A549 (cell line): ENCODE results near the gene SCYL3. TPM values are rescaled to one million over a fixed set of nuclear protein-coding genes. Genes with fewer than 3 reads are reported as not detected.

Experiments
- ATAC-seq, 2 experiments: fragments of 200-7000 bp in 1 of 2; fragments of >200 bp in 1 of 2; cut with Nextera tagmentation in 1 of 2; cut with Tn5 transposase in 1 of 2; 3 replicates each; pipeline versions ENCODE4 v1.8.0 to v1.9.1; 2018 to 2020; ENCODE audit warnings: mild to moderate bottlenecking in 1 of 2, moderate library complexity in 1 of 2
- CTCF ChIA-PET: fragments of 300-600 bp; sonication (Branson Sonifier 250); formaldehyde crosslinking; extraction: SDS; loops from one replicate; lab custom pipeline; 2021; ENCODE audit warnings: antibody characterized with exemption, inconsistent platforms; lab: Yijun Ruan, JAX
- POLR2A ChIA-PET: fragments of 350-600 bp; formaldehyde crosslinking; extraction: SDS; loops from one replicate; lab custom pipeline; 2021; ENCODE audit warnings: antibody characterized with exemption, inconsistent platforms; lab: Yijun Ruan, JAX
- DNase-seq, 2 experiments: peaks; one replicate each; pipeline versions ENCODE4 v3.0.0 to v3.0.0-alpha.2; 2011 to 2016; ENCODE audit warnings: low read depth in 1 of 2, low spot score in 1 of 2
- FAIRE-seq: peaks from 2 replicates; lab custom pipeline; 2011; peaks lifted over from hg19 to GRCh38; lab: Jason Lieb, UNC
- H3K27ac ChIP-seq, 2 experiments: fragments of >200 bp; sonication (Bioruptor Twin); formaldehyde crosslinking; 3 replicates each; pipeline ENCODE4 v1.5.1; 2016 to 2017
- H3K4me1 ChIP-seq: fragments of >200 bp; sonication (Bioruptor Twin); formaldehyde crosslinking; 3 replicates; pipeline ENCODE4 v1.6.1; 2016
- H3K4me2 ChIP-seq: fragments of >200 bp; sonication (Bioruptor Twin); formaldehyde crosslinking; 3 replicates; pipeline ENCODE4 v1.6.1; 2016
- H3K4me3 ChIP-seq: fragments of >200 bp; sonication (Bioruptor Twin); formaldehyde crosslinking; 3 replicates; pipeline ENCODE4 v1.5.1; 2016
- H3K9me3 ChIP-seq: fragments of >200 bp; sonication (Bioruptor Twin); formaldehyde crosslinking; 3 replicates; pipeline ENCODE4 v1.6.1; 2016
- CBX8 ChIP-seq: fragments of 200-600 bp; sonication (generic); IDR thresholded peaks from 2 replicates; pipeline ENCODE4 v1.6.1; 2016
- EHF ChIP-seq: fragments of 250-450 bp; sonication (Bioruptor Pico); IDR thresholded peaks from 2 replicates; pipeline ENCODE4 v1.5.0; 2020; ENCODE audit warnings: mild to moderate bottlenecking
- EHMT2 ChIP-seq: fragments of 200-600 bp; sonication (generic); IDR thresholded peaks from 2 replicates; pipeline ENCODE4 v1.6.1; 2016; ENCODE audit warnings: antibody characterized with exemption, low read depth, mild to moderate bottlenecking, moderate library complexity
- EP300 ChIP-seq, 2 experiments: fragments of >200 bp; sonication (Bioruptor Twin); formaldehyde crosslinking; IDR thresholded peaks; 2 replicates in 1 of 2; 3 replicates in 1 of 2; pipeline ENCODE4 v1.6.1; 2016 to 2017
- ESRRA ChIP-seq: fragments of 150-350 bp; IDR thresholded peaks from 2 replicates; pipeline ENCODE4 v1.6.1; 2014; ENCODE audit warnings: mild to moderate bottlenecking, low read length, borderline replicate concordance
- FOSB ChIP-seq: fragments of 250-450 bp; sonication (Bioruptor Pico); IDR thresholded peaks from 2 replicates; pipeline ENCODE4 v1.5.0; 2020; ENCODE audit warnings: mild to moderate bottlenecking, moderate library complexity
- HDAC2 ChIP-seq: fragments of 200-600 bp; sonication (generic); IDR thresholded peaks from 2 replicates; pipeline ENCODE4 v1.6.1; 2016
- HOXB13 ChIP-seq: fragments of 250-450 bp; sonication (Bioruptor Pico); IDR thresholded peaks from 2 replicates; pipeline ENCODE4 v1.5.0; 2020; ENCODE audit warnings: low read depth, mild to moderate bottlenecking, moderate library complexity
- HOXB5 ChIP-seq: fragments of 250-450 bp; sonication (Bioruptor Pico); IDR thresholded peaks from 2 replicates; pipeline ENCODE4 v1.5.0; 2020; ENCODE audit warnings: mild to moderate bottlenecking, moderate library complexity
- KDM1A ChIP-seq: fragments of 200-600 bp; sonication (generic); IDR thresholded peaks from 2 replicates; pipeline ENCODE4 v1.6.1; 2016; ENCODE audit warnings: low read depth, mild to moderate bottlenecking
- KDM5A ChIP-seq: fragments of 200-600 bp; sonication (generic); IDR thresholded peaks from 2 replicates; pipeline ENCODE4 v1.6.1; 2016; ENCODE audit warnings: antibody characterized with exemption, mild to moderate bottlenecking
- MAFK ChIP-seq: fragments of 450-650 bp; IDR thresholded peaks from 2 replicates; pipeline ENCODE4 v1.6.1; 2014; ENCODE audit not compliant: partially characterized antibody
- NFE2L2 ChIP-seq: fragments of 150-350 bp; conservative IDR thresholded peaks from 2 replicates; pipeline ENCODE4 v1.6.1; 2014; ENCODE audit warnings: low read length
- NPAS2 ChIP-seq: fragments of 250-450 bp; sonication (Bioruptor Pico); IDR thresholded peaks from 2 replicates; pipeline ENCODE4 v1.8.0; 2022; ENCODE audit warnings: mild to moderate bottlenecking, moderate library complexity, borderline replicate concordance
- NR3C1 ChIP-seq: fragments of >200 bp; sonication (Bioruptor Twin); formaldehyde crosslinking; IDR thresholded peaks from 3 replicates; pipeline ENCODE4 v1.6.1; 2017
- POLR2A ChIP-seq: IDR thresholded peaks from 2 replicates; pipeline ENCODE4 v1.6.1; 2012; ENCODE audit warnings: mild to moderate bottlenecking, low read length
- RCOR1 ChIP-seq: fragments of 150-350 bp; IDR thresholded peaks from 2 replicates; pipeline ENCODE4 v1.6.1; 2014; ENCODE audit warnings: antibody characterized with exemption, low read length, low read depth
- RNF2 ChIP-seq: fragments of 200-600 bp; sonication (generic); IDR thresholded peaks from 2 replicates; pipeline ENCODE4 v1.6.1; 2016; ENCODE audit warnings: low read depth, mild to moderate bottlenecking, antibody characterized with exemption, moderate library complexity, borderline replicate concordance
- SREBF2 ChIP-seq: fragments of 450-650 bp; IDR thresholded peaks from 2 replicates; pipeline ENCODE4 v1.6.1; 2014; ENCODE audit warnings: mild to moderate bottlenecking, moderate library complexity
- TP53 ChIP-seq: fragments of 250-450 bp; sonication (Bioruptor Pico); IDR thresholded peaks from 2 replicates; pipeline ENCODE4 v1.5.0; 2021; ENCODE audit warnings: mild to moderate bottlenecking, moderate library complexity
- ZFP36 ChIP-seq: fragments of 450-650 bp; IDR thresholded peaks from 2 replicates; pipeline ENCODE4 v1.6.1; 2014; ENCODE audit warnings: borderline replicate concordance; ENCODE audit not compliant: partially characterized antibody
- ZNF302 ChIP-seq: fragments of 250-450 bp; sonication (Bioruptor Pico); IDR thresholded peaks from 2 replicates; pipeline ENCODE4 v1.9.0; 2021; ENCODE audit warnings: inconsistent platforms, mild to moderate bottlenecking, moderate library complexity
- ZSCAN20 ChIP-seq: fragments of 250-450 bp; sonication (Bioruptor Pico); IDR thresholded peaks from 2 replicates; pipeline ENCODE4 v1.8.0; 2022; ENCODE audit warnings: mild to moderate bottlenecking, moderate library complexity
- WGBS: methylation state at CpG from one replicate; pipeline ENCODE4 v1.1.6; 2017; ENCODE audit errors: missing lambda C conversion rate; 5-methylcytosine and 5-hydroxymethylcytosine counted together
- polyA plus RNA-seq, 4 experiments: library from polyadenylated mRNA; depleted of rRNA in 3 of 4; stranded (reverse); fragments of >200 nt; fragmentation: RNase III in 1 of 4; extraction: RNeasy Plus Mini Kit Qiagen cat#74134 plus additional on column Dnase treatment in 1 of 4; gene quantifications; 2 replicates in 3 of 4; 3 replicates in 1 of 4; pipeline ENCODE4 v1.2.3, GENCODE V29; 2011 to 2017
- TF ChIP-seq, protein P1 (sequence below): fragments of >200 bp; sonication (Bioruptor Twin); formaldehyde crosslinking; IDR thresholded peaks from 3 replicates; pipeline ENCODE4 v1.5.1; 2016
- TF ChIP-seq, protein P2 (sequence below): fragments of 450-650 bp; IDR thresholded peaks from 2 replicates; pipeline ENCODE4 v1.6.1; 2014; ENCODE audit warnings: antibody characterized with exemption
- TF ChIP-seq, protein P3 (sequence below): fragments of >200 bp; sonication (Bioruptor Twin); formaldehyde crosslinking; IDR thresholded peaks from 2 replicates; pipeline ENCODE4 v1.6.1; 2016

Gene SCYL3
- polyA plus RNA-seq, 2 of the 4 experiments (the other 2 are of a cell fraction), result 3.2 to 7.3 TPM

DNA sequence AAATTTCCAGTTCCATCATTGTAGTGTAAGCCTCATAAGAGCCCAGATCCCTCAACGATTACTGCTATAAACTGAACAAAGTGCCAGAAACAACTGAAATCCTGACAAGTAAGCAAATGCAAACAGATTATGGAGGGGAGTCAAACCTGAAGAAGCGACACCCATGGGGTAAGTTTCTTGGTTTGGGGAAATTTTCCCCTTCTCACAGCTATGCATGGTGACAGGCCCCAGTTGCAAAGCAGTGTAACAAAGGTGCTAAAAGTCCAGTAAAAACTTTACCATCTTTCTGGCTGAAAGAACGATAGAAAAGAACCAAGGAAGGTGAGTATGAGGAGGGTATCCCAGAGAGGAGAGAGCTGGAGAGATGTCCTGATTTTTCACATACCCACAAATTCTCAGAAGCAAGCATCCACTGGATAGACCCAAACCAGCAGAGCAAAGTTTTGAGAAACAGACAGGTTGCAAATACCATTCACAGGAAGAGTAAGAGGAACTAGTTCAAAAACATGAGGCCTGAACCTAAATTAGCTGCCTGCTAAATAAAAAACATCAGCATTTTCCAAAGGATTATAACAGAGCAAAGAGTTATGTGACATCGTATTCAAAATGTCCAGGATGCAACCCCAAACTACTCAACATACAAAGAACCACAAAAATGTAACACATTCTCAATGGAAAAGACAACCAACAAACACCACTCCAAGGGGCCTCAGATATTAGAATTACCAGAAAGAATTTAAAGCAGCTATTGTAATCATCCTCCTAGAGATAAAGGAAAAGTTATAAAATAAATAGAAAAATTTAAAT, 14.5 kb downstream of the SCYL3 start:
- ChIA-PET CTCF (interaction anchor here (1.5 kb wide), 1 partner anchor 10 kb away, joined by 3 read pairs; no protein-coding TSS in a partner anchor), POLR2A (no interaction called here)
- FAIRE-seq (no peak), ATAC-seq (no peak), DNase-seq (no peak)
- 90% methylated on average over 4 of the region's 4 CpGs for WGBS
- no peaks in the 10 kb centered on the region for H3K9me3 ChIP-seq
- H3K27ac ChIP-seq, result no peak overlapping the region
- H3K4me2 ChIP-seq, result no peak overlapping the region
- no peak for TF ChIP-seq HOXB5
- TF ChIP-seq NR3C1, result no peak
- TF ChIP-seq RCOR1, result no peak
- no peak for TF ChIP-seq TP53 (CRISPR knock-in tag)
- no peak for TF ChIP-seq HDAC2
- no peak for TF ChIP-seq HOXB13 (CRISPR knock-in tag)
- no peak for TF ChIP-seq RNF2
- no peak for TF ChIP-seq ZSCAN20 (CRISPR knock-in tag)
- TF ChIP-seq CBX8, result no peak
- no peak for TF ChIP-seq EHMT2
- TF ChIP-seq, protein P1, sequence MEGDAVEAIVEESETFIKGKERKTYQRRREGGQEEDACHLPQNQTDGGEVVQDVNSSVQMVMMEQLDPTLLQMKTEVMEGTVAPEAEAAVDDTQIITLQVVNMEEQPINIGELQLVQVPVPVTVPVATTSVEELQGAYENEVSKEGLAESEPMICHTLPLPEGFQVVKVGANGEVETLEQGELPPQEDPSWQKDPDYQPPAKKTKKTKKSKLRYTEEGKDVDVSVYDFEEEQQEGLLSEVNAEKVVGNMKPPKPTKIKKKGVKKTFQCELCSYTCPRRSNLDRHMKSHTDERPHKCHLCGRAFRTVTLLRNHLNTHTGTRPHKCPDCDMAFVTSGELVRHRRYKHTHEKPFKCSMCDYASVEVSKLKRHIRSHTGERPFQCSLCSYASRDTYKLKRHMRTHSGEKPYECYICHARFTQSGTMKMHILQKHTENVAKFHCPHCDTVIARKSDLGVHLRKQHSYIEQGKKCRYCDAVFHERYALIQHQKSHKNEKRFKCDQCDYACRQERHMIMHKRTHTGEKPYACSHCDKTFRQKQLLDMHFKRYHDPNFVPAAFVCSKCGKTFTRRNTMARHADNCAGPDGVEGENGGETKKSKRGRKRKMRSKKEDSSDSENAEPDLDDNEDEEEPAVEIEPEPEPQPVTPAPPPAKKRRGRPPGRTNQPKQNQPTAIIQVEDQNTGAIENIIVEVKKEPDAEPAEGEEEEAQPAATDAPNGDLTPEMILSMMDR, result no peak
- TF ChIP-seq EHF (CRISPR knock-in tag), result no peak
- TF ChIP-seq ZFP36, result no peak
- TF ChIP-seq POLR2A, result no peak
- no peak for TF ChIP-seq FOSB (CRISPR knock-in tag)
- TF ChIP-seq ZNF302 (CRISPR knock-in tag), result no peak
- TF ChIP-seq KDM5A, result no peak
- TF ChIP-seq, protein P2, sequence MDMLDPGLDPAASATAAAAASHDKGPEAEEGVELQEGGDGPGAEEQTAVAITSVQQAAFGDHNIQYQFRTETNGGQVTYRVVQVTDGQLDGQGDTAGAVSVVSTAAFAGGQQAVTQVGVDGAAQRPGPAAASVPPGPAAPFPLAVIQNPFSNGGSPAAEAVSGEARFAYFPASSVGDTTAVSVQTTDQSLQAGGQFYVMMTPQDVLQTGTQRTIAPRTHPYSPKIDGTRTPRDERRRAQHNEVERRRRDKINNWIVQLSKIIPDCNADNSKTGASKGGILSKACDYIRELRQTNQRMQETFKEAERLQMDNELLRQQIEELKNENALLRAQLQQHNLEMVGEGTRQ, result no peak
- TF ChIP-seq NPAS2 (CRISPR knock-in tag), result no peak
- H3K4me3 ChIP-seq, result no peak overlapping the region
- H3K4me1 ChIP-seq, result no peaks in the 10 kb centered on the region

DNA sequence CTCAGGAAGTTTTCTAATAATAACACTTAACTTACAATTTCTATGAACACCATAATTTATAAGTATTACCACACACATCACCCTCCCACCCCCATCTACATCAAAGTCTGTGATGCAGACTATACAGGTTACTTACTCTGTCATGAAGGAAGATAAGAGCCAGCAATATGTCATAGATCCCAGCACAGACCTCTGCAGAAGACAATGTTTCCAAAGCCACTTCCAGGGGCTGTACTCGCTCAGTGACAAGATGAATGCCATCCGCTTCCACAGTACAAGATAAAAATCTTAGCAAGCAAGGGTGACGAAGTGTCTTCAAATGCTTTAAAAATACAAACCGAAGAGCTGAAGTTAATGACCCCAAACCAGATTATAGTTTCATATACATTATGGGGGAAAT, 15.2 kb downstream of the SCYL3 start:
- Histone ChIP-seq H3K4me1 (no peaks in the 10 kb centered on the region), H3K27ac (no peak overlapping the region), H3K4me2 (no peak overlapping the region), H3K9me3 (no peaks in the 10 kb centered on the region), H3K4me3 (no peak overlapping the region)
- ChIA-PET POLR2A (no interaction called here), CTCF (interaction anchor here (1.5 kb wide), 1 partner anchor 9 kb away, joined by 3 read pairs; no protein-coding TSS in a partner anchor)
- DNase-seq, result no peak
- no peak for TF ChIP-seq SREBF2
- TF ChIP-seq, protein P3, sequence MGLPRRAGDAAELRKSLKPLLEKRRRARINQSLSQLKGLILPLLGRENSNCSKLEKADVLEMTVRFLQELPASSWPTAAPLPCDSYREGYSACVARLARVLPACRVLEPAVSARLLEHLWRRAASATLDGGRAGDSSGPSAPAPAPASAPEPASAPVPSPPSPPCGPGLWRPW, result no peak
- no peak for TF ChIP-seq EP300 (IDR thresholded peaks at IDR 0.05)
- no peak for TF ChIP-seq MAFK
- no peak for TF ChIP-seq KDM1A
- no peak for TF ChIP-seq ESRRA
- TF ChIP-seq NFE2L2, result no peak
- TF ChIP-seq HOXB13 (CRISPR knock-in tag), result no peak
- 95% methylated on average over 4 of the region's 4 CpGs for WGBS
- FAIRE-seq, result no peak
- ATAC-seq, result no peak
